H4 (cell line): Measurements from ENCODE around the gene NOX5. TPM values are rescaled to one million over a fixed set of nuclear protein-coding genes. Genes with fewer than 3 reads are reported as not detected.

Experiments
- DNase-seq: peaks from one replicate; pipeline ENCODE4 v3.0.0-alpha.2; 2015; ENCODE audit warnings: low spot score
- total RNA-seq: library from RNA; depleted of rRNA; stranded (reverse); fragments of >200 nt; shearing (Covaris generic); gene quantifications from 2 replicates; pipeline ENCODE4 v1.2.3, GENCODE V29; 2014; rRNA removed

The NOX5 gene
- total RNA-seq, 1 experiment from 2014 or later = not detected

DNA sequence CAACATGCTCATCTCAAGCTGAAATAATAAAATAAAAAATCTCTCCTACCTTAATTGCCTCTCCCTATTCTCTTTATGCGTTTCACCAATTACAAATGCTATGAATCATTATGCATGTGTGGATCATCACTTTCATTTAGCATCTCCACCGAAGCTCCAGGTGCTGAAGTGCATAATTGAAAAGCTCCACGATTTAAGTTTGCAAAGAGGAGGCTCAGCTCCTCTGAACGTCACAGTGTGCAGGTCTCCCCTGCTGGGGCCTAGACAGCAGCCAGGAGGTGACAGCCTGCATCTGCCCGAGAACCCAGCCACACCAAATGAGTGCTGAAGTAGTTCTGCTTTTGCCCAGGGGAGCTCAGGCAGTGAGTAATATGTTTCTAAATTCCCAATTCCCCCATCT, 85.4 kb downstream of the NOX5 start:
- no peak for DNase-seq

DNA sequence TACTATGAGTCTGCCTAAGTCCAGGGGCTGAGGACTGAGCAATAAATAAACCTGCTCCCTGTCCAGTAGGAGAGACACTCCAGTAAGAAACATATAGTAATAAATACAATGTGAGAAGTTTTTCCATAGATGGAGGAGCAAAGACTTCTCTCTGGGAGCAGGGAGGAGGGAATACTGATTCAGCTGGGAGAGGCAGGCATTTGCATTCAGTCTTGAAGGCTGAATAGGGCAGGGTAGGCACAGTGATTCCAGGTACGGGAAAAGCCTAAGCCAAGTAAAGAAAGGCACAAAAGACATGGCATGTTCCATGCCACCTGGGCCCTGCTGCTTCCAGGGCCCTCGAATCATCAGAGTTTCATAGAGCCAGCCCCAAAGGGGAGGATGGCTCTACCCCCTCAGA, 86.3 kb downstream of the NOX5 start:
- DNase-seq = no peak

DNA sequence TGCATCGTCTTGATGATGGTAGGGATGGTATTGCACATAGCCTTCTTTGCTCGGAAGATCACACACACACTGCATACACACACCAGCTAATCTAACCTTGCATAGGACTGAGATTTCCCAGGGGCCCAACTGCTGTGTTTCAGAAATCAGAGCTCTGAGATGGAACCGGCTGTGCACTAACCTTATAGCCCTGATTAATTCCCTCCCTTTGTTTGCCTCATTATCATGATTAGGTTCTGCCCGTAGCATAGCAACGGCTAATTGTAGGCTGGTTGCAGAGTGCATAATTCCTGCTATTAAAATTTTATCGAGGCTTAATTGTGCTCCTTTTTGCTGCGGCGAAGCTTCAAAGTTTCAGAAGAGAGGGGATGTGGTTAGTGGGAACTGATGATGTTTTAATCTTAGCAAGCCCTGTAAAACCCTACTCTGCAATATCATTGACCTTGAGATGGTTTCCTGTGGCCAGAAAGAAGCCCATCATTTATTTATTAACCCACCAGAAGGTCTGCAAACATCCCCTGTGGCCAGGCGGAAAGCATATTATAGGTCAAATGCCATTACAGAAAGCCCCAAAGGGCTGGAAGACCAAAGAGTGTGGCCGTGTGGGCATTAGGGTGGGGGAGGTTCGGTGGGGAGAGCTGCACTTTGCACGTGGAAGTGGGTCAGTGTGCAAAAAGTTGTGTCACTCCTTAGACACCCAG, 89.7 kb downstream of the NOX5 start:
- no peak for DNase-seq

DNA sequence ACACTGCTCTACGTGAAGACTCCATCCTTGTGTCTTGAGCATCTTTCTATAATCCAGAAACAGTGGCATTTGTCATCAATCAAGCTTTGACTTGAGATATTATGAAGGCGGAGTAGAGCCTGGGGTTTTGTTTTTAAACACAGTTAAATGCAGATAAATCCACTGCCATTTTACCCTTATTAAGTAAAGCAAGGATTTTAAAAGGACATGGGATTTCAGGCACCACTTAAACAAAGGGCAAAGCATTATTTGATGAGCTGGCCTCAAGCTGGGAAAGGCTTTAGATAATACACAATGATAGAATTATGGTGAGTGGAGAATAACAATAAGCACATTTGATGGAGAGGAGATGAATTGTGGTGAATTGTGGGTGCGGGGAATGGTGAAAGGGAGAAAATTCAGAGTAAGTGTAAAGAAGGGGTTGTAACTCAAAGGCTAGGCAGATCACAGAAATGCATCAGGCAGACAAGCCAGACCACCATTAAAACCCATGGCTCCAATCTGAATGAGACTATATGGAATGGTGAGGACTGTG, 91.0 kb downstream of the NOX5 start:
- no peak for DNase-seq

DNA sequence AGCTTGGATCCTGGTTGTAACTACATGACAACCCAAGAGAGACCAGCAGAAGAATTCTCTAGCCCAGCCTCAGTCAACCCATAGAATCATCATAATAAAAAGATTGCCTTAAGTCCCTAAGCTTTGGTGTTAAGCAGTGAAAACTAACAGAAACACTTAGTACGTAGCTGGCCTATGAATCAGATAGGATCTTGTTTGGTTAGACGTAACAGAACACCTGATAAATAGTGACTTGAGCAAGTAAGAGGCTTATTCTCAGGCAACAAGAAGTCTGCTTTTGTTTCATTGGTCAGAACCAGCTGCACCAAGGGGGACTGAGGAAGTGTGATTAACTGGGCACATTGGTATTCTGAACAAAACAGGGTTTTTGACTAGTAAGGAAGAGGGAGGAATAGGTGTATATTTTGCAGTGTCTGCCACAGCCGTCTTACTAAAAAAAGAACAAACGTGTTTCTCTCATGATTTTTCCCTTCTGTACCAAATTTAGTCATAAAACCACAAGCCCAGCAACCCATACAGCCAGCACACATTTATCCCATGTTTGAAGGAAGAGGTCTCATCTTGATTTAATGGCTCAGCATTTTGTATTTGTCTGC, 92.6 kb downstream of the NOX5 start:
- no peak for DNase-seq

Other genes with a start within 250 kb of the NOX5 start
- gene ANP32A, start 193.8 kb upstream of the NOX5 start, total RNA-seq = 93.6 and 151 TPM in 2 replicates
- not detected in 2 replicates for gene SPESP1, start 84.2 kb upstream of the NOX5 start, total RNA-seq
- gene GLCE, start 145.9 kb downstream of the NOX5 start, total RNA-seq = 20.6 and 23.2 TPM in 2 replicates